GM19452 (cell line): ENCODE data around the gene AGPAT4.
"Not testable (repeated sequence)": the region's sequence is repeated elsewhere in the genome, so short reads cannot be mapped to it uniquely, and the experiment has no call there.

ENCODE experiments used
- ATAC-seq: cut with Tn5 transposase; IDR thresholded peaks from one replicate; pipeline ENCODE4 v1.9.1; 2021; ENCODE audit not compliant: unreplicated experiment

Gene AGPAT4

GRCh38 chr6:161230339-161230738 is 43.5 kb downstream of the AGPAT4 start:
- no peak for ATAC-seq

GRCh38 chr6:161228921-161229591 is 44.8 kb downstream of the AGPAT4 start:
- no peak for ATAC-seq

- no peak for ATAC-seq
These were observed 45.8 kb downstream of the AGPAT4 start for GRCh38 chr6:161228096-161228495.

GRCh38 chr6:161227004-161227960 is 46.6 kb downstream of the AGPAT4 start:
- ATAC-seq, result no peak

GRCh38 chr6:161226009-161226964 is 47.6 kb downstream of the AGPAT4 start:
- ATAC-seq, result no peak

- no peak for ATAC-seq
These were observed 48.2 kb downstream of the AGPAT4 start for GRCh38 chr6:161225681-161226008.

- not testable (repeated sequence) for ATAC-seq
These were observed 48.7 kb downstream of the AGPAT4 start for GRCh38 chr6:161224951-161225680.

- ATAC-seq, result no peak
These were observed 50.2 kb downstream of the AGPAT4 start for GRCh38 chr6:161223646-161224045.

GRCh38 chr6:161222706-161223234 is 51.1 kb downstream of the AGPAT4 start:
- no peak for ATAC-seq

- no peak for ATAC-seq
These were observed 53.5 kb downstream of the AGPAT4 start for GRCh38 chr6:161220346-161220745.

- no peak for ATAC-seq
These were observed 54.2 kb downstream of the AGPAT4 start for GRCh38 chr6:161219680-161220079.

- no peak for ATAC-seq
These were observed 55.6 kb downstream of the AGPAT4 start for GRCh38 chr6:161218222-161218621.

- no peak for ATAC-seq
These were observed 56.2 kb downstream of the AGPAT4 start for GRCh38 chr6:161217628-161218027.

- ATAC-seq, result no peak
These were observed 57.1 kb downstream of the AGPAT4 start for GRCh38 chr6:161216616-161217205.

- ATAC-seq, result no peak
These were observed 57.8 kb downstream of the AGPAT4 start for GRCh38 chr6:161215876-161216615.

- no peak for ATAC-seq
These were observed 58.7 kb downstream of the AGPAT4 start for GRCh38 chr6:161215193-161215592.

- ATAC-seq, result no peak
These were observed 59.1 kb downstream of the AGPAT4 start for GRCh38 chr6:161214722-161215121.

GRCh38 chr6:161212902-161213301 is 61.0 kb downstream of the AGPAT4 start:
- no peak for ATAC-seq

GRCh38 chr6:161211380-161212035 is 62.4 kb downstream of the AGPAT4 start:
- ATAC-seq, result no peak
